Esophagus squamous epithelium (tissue), 5 donors: ENCODE data around the gene EML2. TPM values are rescaled to one million over a fixed set of nuclear protein-coding genes. Genes with fewer than 3 reads are reported as not detected.

Source experiments
- DNase-seq: peaks from one replicate; lab custom pipeline; 2025; lab: John Stamatoyannopoulos, UW
- H3K27ac ChIP-seq, 4 donors: fragments of 200-600 bp; sonication (generic); one replicate each; pipeline ENCODE4 v1.5.1; 2016 to 2019; ENCODE audit warnings: mild to moderate bottlenecking in 1 of 4
- H3K27me3 ChIP-seq, 4 donors: fragments of 200-600 bp; sonication (generic); 1 replicate in 3 of 4; 2 replicates in 1 of 4; pipeline versions ENCODE4 v1.5.1 to v1.6.0; 2017 to 2021; ENCODE audit warnings: antibody characterized with exemption in 1 of 4
- H3K36me3 ChIP-seq, 3 donors: fragments of 200-600 bp; sonication (generic); one replicate each; pipeline ENCODE4 v1.5.1; 2016 to 2019
- H3K4me1 ChIP-seq, 3 donors: fragments of 200-600 bp; sonication (generic); one replicate each; pipeline ENCODE4 v1.5.1; 2017 to 2019
- H3K4me3 ChIP-seq, 4 donors: fragments of 200-600 bp; sonication (generic); 1 replicate in 3 of 4; 2 replicates in 1 of 4; pipeline ENCODE4 v1.5.1; 2016 to 2019; ENCODE audit warnings: mild to moderate bottlenecking in 2 of 4, moderate library complexity in 1 of 4
- H3K9me3 ChIP-seq, 3 donors: fragments of 200-600 bp; sonication (generic); one replicate each; pipeline ENCODE4 v1.5.1; 2016 to 2019
- POLR2A ChIP-seq, 4 donors: fragments of 450-650 bp; IDR thresholded peaks; one replicate each; pipeline ENCODE4 v1.6.1; 2017; ENCODE audit warnings: antibody characterized with exemption in 4 of 4, mild to moderate bottlenecking in 4 of 4, moderate library complexity in 3 of 4
- WGBS, 2 donors: methylation state at CpG; one replicate each; pipeline ENCODE4 v1.1.5; 2018; 5-methylcytosine and 5-hydroxymethylcytosine counted together
- intact Hi-C: fragments of 100-400 bp; cut with DNase I; formaldehyde crosslinking; loops from one replicate; pipeline ENCODE4 v1.15.0; 2022
- total RNA-seq, 4 donors: library from RNA; depleted of rRNA; stranded (reverse); fragments of >200 nt; gene quantifications; one replicate each; pipeline ENCODE4 v1.1.0, GENCODE V29; 2016
- TF ChIP-seq, protein P1 (sequence below), 6 experiments: fragments of 450-650 bp in 4 of 6; fragments of 200-600 bp in 2 of 6; sonication (generic) in 2 of 6; IDR thresholded peaks; one replicate each; pipeline ENCODE4 v1.5.1; 2016 to 2019; ENCODE audit warnings: antibody characterized with exemption in 6 of 6, mild to moderate bottlenecking in 4 of 6, moderate library complexity in 4 of 6
- donor health status: DM: yes; HTN: yes; CAD: no.

EML2 gene
- total RNA-seq, 4 donors from 2014 or later = 38.6 to 617 (median 58.3) TPM

DNA sequence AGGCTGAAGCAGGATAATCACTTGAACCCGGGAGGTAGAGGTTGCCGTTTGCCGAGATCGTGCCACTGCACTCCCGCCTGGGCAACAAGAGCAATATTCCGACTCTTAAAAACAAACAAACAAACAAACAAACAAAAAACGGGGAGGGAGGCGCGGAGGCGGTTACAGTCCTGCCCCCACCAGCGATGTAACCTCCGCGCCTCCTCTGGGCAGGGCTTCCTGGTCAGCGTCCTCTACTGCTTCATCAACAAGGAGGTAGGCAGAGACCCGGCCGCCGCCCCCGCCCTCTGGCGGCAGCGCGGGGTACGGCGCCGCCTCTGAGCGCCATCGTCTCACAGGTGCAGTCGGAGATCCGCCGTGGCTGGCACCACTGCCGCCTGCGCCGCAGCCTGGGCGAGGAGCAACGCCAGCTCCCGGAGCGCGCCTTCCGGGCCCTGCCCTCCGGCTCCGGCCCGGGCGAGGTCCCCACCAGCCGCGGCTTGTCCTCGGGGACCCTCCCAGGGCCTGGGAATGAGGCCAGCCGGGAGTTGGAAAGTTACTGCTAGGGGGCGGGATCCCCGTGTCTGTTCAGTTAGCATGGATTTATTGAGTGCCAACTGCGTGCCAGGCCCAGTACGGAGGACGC lies 42.3 kb upstream of the EML2 start:
- DNase-seq = peak; percentile 35
- intact Hi-C loops = no loop called here
- TF ChIP-seq, protein P1, sequence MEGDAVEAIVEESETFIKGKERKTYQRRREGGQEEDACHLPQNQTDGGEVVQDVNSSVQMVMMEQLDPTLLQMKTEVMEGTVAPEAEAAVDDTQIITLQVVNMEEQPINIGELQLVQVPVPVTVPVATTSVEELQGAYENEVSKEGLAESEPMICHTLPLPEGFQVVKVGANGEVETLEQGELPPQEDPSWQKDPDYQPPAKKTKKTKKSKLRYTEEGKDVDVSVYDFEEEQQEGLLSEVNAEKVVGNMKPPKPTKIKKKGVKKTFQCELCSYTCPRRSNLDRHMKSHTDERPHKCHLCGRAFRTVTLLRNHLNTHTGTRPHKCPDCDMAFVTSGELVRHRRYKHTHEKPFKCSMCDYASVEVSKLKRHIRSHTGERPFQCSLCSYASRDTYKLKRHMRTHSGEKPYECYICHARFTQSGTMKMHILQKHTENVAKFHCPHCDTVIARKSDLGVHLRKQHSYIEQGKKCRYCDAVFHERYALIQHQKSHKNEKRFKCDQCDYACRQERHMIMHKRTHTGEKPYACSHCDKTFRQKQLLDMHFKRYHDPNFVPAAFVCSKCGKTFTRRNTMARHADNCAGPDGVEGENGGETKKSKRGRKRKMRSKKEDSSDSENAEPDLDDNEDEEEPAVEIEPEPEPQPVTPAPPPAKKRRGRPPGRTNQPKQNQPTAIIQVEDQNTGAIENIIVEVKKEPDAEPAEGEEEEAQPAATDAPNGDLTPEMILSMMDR (IDR thresholded peaks at IDR 0.05) = peak; percentile 93 to 99 (median 99)
- TF ChIP-seq POLR2A (IDR thresholded peaks at IDR 0.05) = peak in 1 of 4 donors; percentile 32
- Histone ChIP-seq H3K4me3 (peak overlapping the region; percentile 3 to 61 (median 38)), H3K9me3 (no peaks in the 10 kb centered on the region), H3K4me1 (peaks cover 15 to 38% (median 22%) of the 10 kb centered on the region in 3 donors), H3K27ac (peak overlapping the region; percentile 78 to 85 (median 84)), H3K36me3 (peaks cover 0 to 28% (median 11%) of the 10 kb centered on the region in 3 donors), H3K27me3 (peaks cover 0 to 38% (median 0%) of the 10 kb centered on the region in 4 donors)
- 1 to 3% methylated on average over 15 to 19 of the region's 51 CpGs for WGBS, 2 donors

GRCh38 chr19:45677351-45678230 lies 38.4 kb upstream of the EML2 start:
- H3K27me3 ChIP-seq = peaks cover 0 to 66% (median 0%) of the 10 kb centered on the region in 4 donors
- no peaks in the 10 kb centered on the region for H3K9me3 ChIP-seq
- intact Hi-C loops = no loop called here
- WGBS, 2 donors = 1 to 2% methylated on average over 17 to 20 of the region's 49 CpGs
- H3K4me3 ChIP-seq = peak overlapping the region; percentile 38 to 71 (median 58)
- no peaks in the 10 kb centered on the region for H3K36me3 ChIP-seq
- peak overlapping the region in 3 of 4 donors; percentile 44 to 59 (median 54) for H3K27ac ChIP-seq
- peak; percentile 36 for DNase-seq
- TF ChIP-seq, protein P1 (IDR thresholded peaks at IDR 0.05) = peak in 1 of 6 experiments; percentile 33
- TF ChIP-seq POLR2A (IDR thresholded peaks at IDR 0.05) = no peak
- H3K4me1 ChIP-seq = peaks cover 15 to 40% (median 23%) of the 10 kb centered on the region in 3 donors

- H3K9me3 ChIP-seq = no peaks in the 10 kb centered on the region
- intact Hi-C loops = no loop called here
- TF ChIP-seq, protein P1 (IDR thresholded peaks at IDR 0.05) = no peak
- no peak for TF ChIP-seq POLR2A (IDR thresholded peaks at IDR 0.05)
- no peak for DNase-seq
- no peaks in the 10 kb centered on the region for H3K36me3 ChIP-seq
- peaks cover 15 to 33% (median 23%) of the 10 kb centered on the region in 3 donors for H3K4me1 ChIP-seq
- H3K27me3 ChIP-seq = peaks cover 0 to 74% (median 0%) of the 10 kb centered on the region in 4 donors
- peak overlapping the region; percentile 38 to 71 (median 58) for H3K4me3 ChIP-seq
- WGBS, 2 donors = 11% methylated on average over 12 of the region's 28 CpGs; no CpG with 5 or more reads in 1 of the 2 donors
- H3K27ac ChIP-seq = peak overlapping the region; percentile 31 to 59 (median 49)
Observed at GRCh38 chr19:45676851-45677263, 37.7 kb upstream of the EML2 start.

DNA sequence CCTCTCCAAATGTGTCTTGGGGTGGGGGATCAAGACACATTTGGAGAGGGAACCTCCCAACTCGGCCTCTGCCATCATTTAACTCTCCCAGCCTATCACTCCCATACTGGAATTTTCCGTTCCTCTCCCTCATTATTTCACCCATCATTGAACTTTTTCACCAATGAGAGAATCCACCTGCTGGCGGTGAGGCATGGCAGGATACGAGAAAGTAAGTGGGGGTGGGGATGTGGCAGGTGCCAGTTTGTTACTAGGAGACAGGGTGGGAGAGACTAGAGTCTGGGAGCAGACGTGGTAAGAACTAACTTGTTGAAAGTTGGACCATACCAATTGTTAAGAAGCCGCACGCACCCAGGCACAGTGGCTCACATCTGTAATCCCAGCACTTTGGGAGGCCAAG lies 35.7 kb upstream of the EML2 start:
- H3K27me3 ChIP-seq = peaks cover 0 to 89% (median 9%) of the 10 kb centered on the region in 4 donors
- whole genome bisulfite sequencing, 2 donors = 64 to 83% methylated on average over 1 to 6 of the region's 7 CpGs
- TF ChIP-seq, protein P1 (IDR thresholded peaks at IDR 0.05) = no peak
- no peak for TF ChIP-seq POLR2A (IDR thresholded peaks at IDR 0.05)
- intact Hi-C loops = no loop called here
- no peaks in the 10 kb centered on the region for H3K36me3 ChIP-seq
- H3K9me3 ChIP-seq = no peaks in the 10 kb centered on the region
- peaks cover 15 to 35% (median 19%) of the 10 kb centered on the region in 3 donors for H3K4me1 ChIP-seq
- no peak for DNase-seq
- H3K4me3 ChIP-seq = no peak overlapping the region
- no peak overlapping the region for H3K27ac ChIP-seq
